Femur (tissue), 1 donor: ENCODE results near the gene VDAC1.

Experiments used
- DNase-seq: peaks from one replicate; pipeline ENCODE4 v3.0.0-alpha.2; 2017

Gene VDAC1

GRCh38 chr5:133924221-133924920 is 80.4 kb downstream of the VDAC1 start:
- DNase-seq: no peak

DNA sequence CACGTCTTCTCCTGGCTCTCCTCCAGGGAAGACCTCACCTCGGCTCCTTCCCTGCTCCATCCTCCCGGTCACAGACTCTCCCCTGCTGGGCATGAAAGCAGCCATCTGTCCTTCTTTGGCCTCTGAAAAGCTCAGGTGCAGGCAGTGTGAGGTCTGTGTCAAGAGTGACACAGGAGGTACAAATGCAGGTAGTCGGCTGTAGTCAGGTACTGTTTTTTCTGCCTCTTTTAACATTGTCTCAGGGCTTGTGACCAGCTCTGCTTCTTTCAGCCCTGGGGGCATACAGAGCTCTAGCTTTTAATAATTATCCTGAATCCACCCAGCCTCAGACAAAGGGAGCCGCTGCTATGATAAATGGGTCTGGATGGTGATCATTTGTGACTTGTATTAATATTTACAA is 82.8 kb downstream of the VDAC1 start:
- DNase-seq: no peak
